Measurements from ENCODE around the gene MTHFD2L. TPM values are rescaled to one million over a fixed set of nuclear protein-coding genes. Genes with fewer than 3 reads are reported as not detected.

Gene MTHFD2L
- total RNA-seq, 1 donor from 2014 or later = 13.6 TPM

GRCh38 chr4:74292111-74292870 lies 134.4 kb downstream of the MTHFD2L start:
- Mint-ChIP-seq H3K4me3 (ENCODE audit: unreplicated experiment) (no peak overlapping the region), H3K9me3 (ENCODE audit: unreplicated experiment) (no peaks in the 10 kb centered on the region), H3K27ac (ENCODE audit: unreplicated experiment) (no peak overlapping the region)

GRCh38 chr4:74293558-74293957 lies 135.6 kb downstream of the MTHFD2L start:
- Mint-ChIP-seq H3K4me3 (ENCODE audit: unreplicated experiment) (no peak overlapping the region), H3K4me1 (ENCODE audit: unreplicated experiment) (peaks cover 9% of the 10 kb centered on the region), H3K9me3 (ENCODE audit: unreplicated experiment) (no peaks in the 10 kb centered on the region), H3K27ac (ENCODE audit: unreplicated experiment) (no peak overlapping the region), H3K27me3 (ENCODE audit: unreplicated experiment) (no peaks in the 10 kb centered on the region), H3K36me3 (ENCODE audit: low read depth, unreplicated experiment) (no peaks in the 10 kb centered on the region)
- DNase-seq (ENCODE audit: low spot score) = no peak
- no peak for TF ChIP-seq CTCF (IDR thresholded peaks at IDR 0.05; ENCODE audit: unreplicated experiment)

More at GRCh38 chr4:74292111-74292870, 134.4 kb downstream of the MTHFD2L start:
- DNase-seq (ENCODE audit: low spot score) = no peak
- no peak for TF ChIP-seq CTCF (IDR thresholded peaks at IDR 0.05; ENCODE audit: unreplicated experiment)
- peaks cover 9% of the 10 kb centered on the region for H3K4me1 Mint-ChIP-seq (ENCODE audit: unreplicated experiment)
- no peaks in the 10 kb centered on the region for H3K27me3 Mint-ChIP-seq (ENCODE audit: unreplicated experiment)
- no peaks in the 10 kb centered on the region for H3K36me3 Mint-ChIP-seq (ENCODE audit: low read depth, unreplicated experiment)

- H3K27ac Mint-ChIP-seq (ENCODE audit: unreplicated experiment) = no peak overlapping the region
- no peak overlapping the region for H3K4me3 Mint-ChIP-seq (ENCODE audit: unreplicated experiment)
- no peaks in the 10 kb centered on the region for H3K36me3 Mint-ChIP-seq (ENCODE audit: low read depth, unreplicated experiment)
- TF ChIP-seq CTCF (IDR thresholded peaks at IDR 0.05; ENCODE audit: unreplicated experiment) = no peak
- no peak for DNase-seq (ENCODE audit: low spot score)
- no peaks in the 10 kb centered on the region for H3K9me3 Mint-ChIP-seq (ENCODE audit: unreplicated experiment)
- peaks cover 4% of the 10 kb centered on the region for H3K4me1 Mint-ChIP-seq (ENCODE audit: unreplicated experiment)
- H3K27me3 Mint-ChIP-seq (ENCODE audit: unreplicated experiment) = no peaks in the 10 kb centered on the region
Observed at GRCh38 chr4:74294681-74295080, 136.8 kb downstream of the MTHFD2L start.

GRCh38 chr4:74297539-74297938 lies 139.6 kb downstream of the MTHFD2L start:
- no peak for TF ChIP-seq CTCF (IDR thresholded peaks at IDR 0.05; ENCODE audit: unreplicated experiment)
- H3K4me3 Mint-ChIP-seq (ENCODE audit: unreplicated experiment) = no peak overlapping the region
- no peaks in the 10 kb centered on the region for H3K36me3 Mint-ChIP-seq (ENCODE audit: low read depth, unreplicated experiment)
- H3K9me3 Mint-ChIP-seq (ENCODE audit: unreplicated experiment) = no peaks in the 10 kb centered on the region
- no peak overlapping the region for H3K27ac Mint-ChIP-seq (ENCODE audit: unreplicated experiment)
- no peak for DNase-seq (ENCODE audit: low spot score)
- no peaks in the 10 kb centered on the region for H3K27me3 Mint-ChIP-seq (ENCODE audit: unreplicated experiment)
- no peaks in the 10 kb centered on the region for H3K4me1 Mint-ChIP-seq (ENCODE audit: unreplicated experiment)

GRCh38 chr4:74304095-74304625 lies 146.2 kb downstream of the MTHFD2L start:
- Mint-ChIP-seq H3K27me3 (ENCODE audit: unreplicated experiment) (no peaks in the 10 kb centered on the region), H3K27ac (ENCODE audit: unreplicated experiment) (no peak overlapping the region), H3K9me3 (ENCODE audit: unreplicated experiment) (no peaks in the 10 kb centered on the region), H3K36me3 (ENCODE audit: low read depth, unreplicated experiment) (no peaks in the 10 kb centered on the region), H3K4me1 (ENCODE audit: unreplicated experiment) (no peaks in the 10 kb centered on the region), H3K4me3 (ENCODE audit: unreplicated experiment) (no peak overlapping the region)
- DNase-seq (ENCODE audit: low spot score) = no peak
- TF ChIP-seq CTCF (IDR thresholded peaks at IDR 0.05; ENCODE audit: unreplicated experiment) = no peak

All from endothelial cell (in vitro differentiated cells).